ENCODE measurements around the gene GPR137B.

- TF ChIP-seq POLR2A (IDR thresholded peaks at IDR 0.05) (no peak), CTCF (IDR thresholded peaks at IDR 0.05) (no peak), EP300 (IDR thresholded peaks at IDR 0.05; ENCODE audit: low read depth) (no peak)
Observed at GRCh38 chr1:236110137-236110536, 32.2 kb upstream of the GPR137B start.

Measured in transverse colon (tissue), 3 donors.